K562 (cell line): Measurements from ENCODE around the gene ANK3. TPM values are rescaled to one million over a fixed set of nuclear protein-coding genes. Genes with fewer than 3 reads are reported as not detected.

Experiments used
- ATAC-seq: fragments of 200-7000 bp; cut with Tn5 transposase; 3 replicates; pipeline ENCODE4 v1.9.1; 2020; ENCODE audit warnings: moderate library complexity
- BruUV-seq: library from RNA; stranded (reverse); fragments of 400-500 nt; replicated peaks from 2 replicates; lab custom pipeline; 2021; lab: Mats Ljungman, UMichigan
- CTCF ChIA-PET: fragments of 300-600 bp; formaldehyde crosslinking; extraction: SDS; loops from one replicate; lab custom pipeline; 2021; ENCODE audit warnings: low intra/inter-chr PET ratio; lab: Yijun Ruan, JAX
- POLR2A ChIA-PET: fragments of 300-600, 350-650 bp; sonication (Branson Sonifier 250); formaldehyde crosslinking; extraction: SDS; loops from one replicate; lab custom pipeline; 2021; ENCODE audit warnings: antibody characterized with exemption, inconsistent platforms; lab: Yijun Ruan, JAX
- DNase-seq, 4 experiments: peaks; one replicate each; pipeline versions ENCODE4 v3.0.0 to v3.0.0-alpha.2; 2011 to 2018; ENCODE audit warnings: low spot score in 3 of 4, mixed read lengths in 3 of 4; ENCODE audit errors: extremely low read depth in 1 of 4
- FAIRE-seq: peaks from 2 replicates; lab custom pipeline; 2011; peaks lifted over from hg19 to GRCh38; lab: Jason Lieb, UNC
- H2AFZ ChIP-seq: 2 replicates; pipeline ENCODE4 v1.6.0; 2011; ENCODE audit warnings: low read depth, low read length, control low read depth, inconsistent platforms
- H3K27ac ChIP-seq: fragments of 200-600 bp; 3 replicates; pipeline ENCODE4 v1.8.0; 2011; ENCODE audit warnings: low read depth, mild to moderate bottlenecking, control low read depth, inconsistent platforms, low read length, moderate library complexity, mixed read lengths; ENCODE audit errors: extremely low read depth
- H3K27me3 ChIP-seq, 2 experiments: fragments of 300-600 bp in 1 of 2; 2 replicates in 1 of 2; 3 replicates in 1 of 2; pipeline versions ENCODE4 v1.6.0 to v1.8.0; 2011; ENCODE audit warnings: inconsistent platforms in 2 of 2, low read length in 2 of 2, mild to moderate bottlenecking in 1 of 2, mixed read lengths in 1 of 2, moderate library complexity in 1 of 2; ENCODE audit not compliant: control insufficient read depth in 2 of 2, insufficient read depth in 2 of 2
- H3K36me3 ChIP-seq: fragments of 300-600 bp; 3 replicates; pipeline ENCODE4 v1.8.0; 2011; ENCODE audit warnings: mild to moderate bottlenecking, low read length, inconsistent platforms; ENCODE audit not compliant: control insufficient read depth, insufficient read depth
- H3K4me1 ChIP-seq, 2 experiments: fragments of 200-600 bp in 1 of 2; replicated peaks in 1 of 2; 2 replicates in 1 of 2; 3 replicates in 1 of 2; pipeline versions ENCODE4 v1.5.1 to v1.8.0; 2011; ENCODE audit warnings: inconsistent platforms in 2 of 2, low read length in 2 of 2, mild to moderate bottlenecking in 1 of 2, mixed read lengths in 1 of 2, moderate library complexity in 1 of 2; ENCODE audit not compliant: control insufficient read depth in 2 of 2, insufficient read depth in 2 of 2
- H3K4me2 ChIP-seq: 2 replicates; pipeline ENCODE4 v1.6.1; 2011; ENCODE audit warnings: low read length, control low read depth, inconsistent platforms, mixed read lengths; ENCODE audit not compliant: insufficient read depth
- H3K4me3 ChIP-seq: fragments of 200-600 bp; sonication (generic), shearing (Covaris generic); 2 replicates; pipeline ENCODE4 v1.5.1; 2016; ENCODE audit warnings: control low read depth, inconsistent platforms
- H3K79me2 ChIP-seq: fragments of 200-600 bp; 3 replicates; pipeline ENCODE4 v1.8.0; 2011; ENCODE audit warnings: low read length, inconsistent platforms; ENCODE audit not compliant: control insufficient read depth, insufficient read depth
- H3K9ac ChIP-seq, 2 experiments: 2 replicates each; pipeline versions ENCODE4 v1.6.0 to v1.6.1; 2011; ENCODE audit warnings: low read depth in 2 of 2, low read length in 2 of 2, control low read depth in 1 of 2, inconsistent platforms in 1 of 2, mild to moderate bottlenecking in 1 of 2, mixed read lengths in 1 of 2; ENCODE audit not compliant: insufficient read depth in 1 of 2
- H3K9me1 ChIP-seq: one replicate; pipeline ENCODE4 v1.6.0; 2011; ENCODE audit warnings: inconsistent platforms, mild to moderate bottlenecking, low read length, moderate library complexity; ENCODE audit not compliant: control insufficient read depth, insufficient read depth
- H3K9me3 ChIP-seq: replicated peaks from 2 replicates; pipeline ENCODE4 v1.5.1; 2011; ENCODE audit warnings: low read depth, low read length, inconsistent platforms; ENCODE audit not compliant: control insufficient read depth, insufficient read depth
- H4K20me1 ChIP-seq: replicated peaks from 2 replicates; pipeline ENCODE4 v1.6.1; 2011; ENCODE audit warnings: low read length, inconsistent platforms, mixed read lengths; ENCODE audit not compliant: control insufficient read depth, insufficient read depth
- ATF4 ChIP-seq: fragments of 450-650 bp; formaldehyde crosslinking; IDR thresholded peaks from 2 replicates; pipeline ENCODE4 v1.4.0; 2022; ENCODE audit warnings: mild to moderate bottlenecking, moderate library complexity
- CXXC5 ChIP-seq: fragments of 250-450 bp; sonication (Bioruptor Pico); IDR thresholded peaks from 2 replicates; pipeline ENCODE4 v1.8.0; 2022; ENCODE audit warnings: inconsistent platforms, mild to moderate bottlenecking, moderate library complexity
- ELF1 ChIP-seq: fragments of 200-800 bp; sonication (Bioruptor generic); IDR thresholded peaks from 2 replicates; pipeline ENCODE4 v1.6.1; 2016; ENCODE audit warnings: missing genetic modification characterization, missing compliant biosample characterization
- LEF1 ChIP-seq: fragments of 450-650 bp; IDR thresholded peaks from 2 replicates; pipeline ENCODE4 v1.6.1; 2016; ENCODE audit warnings: mild to moderate bottlenecking
- SMARCC2 ChIP-seq: fragments of 450-650 bp; IDR thresholded peaks from 2 replicates; pipeline ENCODE4 v1.6.1; 2017; ENCODE audit warnings: antibody characterized with exemption, moderate library complexity, mild to moderate bottlenecking, low read depth
- TCF7 ChIP-seq: sonication (generic); IDR thresholded peaks from 2 replicates; pipeline ENCODE4 v1.6.1; 2016; ENCODE audit warnings: antibody characterized with exemption, borderline replicate concordance
- TCF7L2 ChIP-seq: fragments of 150-350 bp; IDR thresholded peaks from 2 replicates; pipeline ENCODE4 v1.6.1; 2016; ENCODE audit warnings: low read depth, mild to moderate bottlenecking, low read length, moderate library complexity
- TCFL5 ChIP-seq: fragments of 250-450 bp; sonication (Bioruptor Pico); conservative IDR thresholded peaks from 2 replicates; pipeline ENCODE4 v1.6.1; 2021; ENCODE audit warnings: mild to moderate bottlenecking, moderate library complexity, matching md5 sums
- TFAM ChIP-seq: fragments of 250-450 bp; sonication (Bioruptor Pico); conservative IDR thresholded peaks from 2 replicates; pipeline ENCODE4 v1.5.0; 2021; ENCODE audit warnings: mild to moderate bottlenecking, moderate library complexity
- ZNF134 ChIP-seq: fragments of 250-450 bp; sonication (Bioruptor Pico); conservative IDR thresholded peaks from 2 replicates; pipeline ENCODE4 v1.4.0; 2020
- ZNF239 ChIP-seq: fragments of 250-450 bp; sonication (Bioruptor Pico); IDR thresholded peaks from 2 replicates; pipeline ENCODE4 v1.4.0; 2020; ENCODE audit warnings: mild to moderate bottlenecking
- ZNF583 ChIP-seq: fragments of 250-450 bp; sonication (Bioruptor Pico); IDR thresholded peaks from 2 replicates; pipeline ENCODE4 v1.4.0; 2020
- WGBS: fragments of 100-300 bp; shearing (Covaris generic); methylation state at CpG from one replicate; pipeline ENCODE4 v1.1.6; 2016; ENCODE audit warnings: low coverage, mixed read lengths; ENCODE audit not compliant: insufficient coverage; ENCODE audit errors: missing lambda C conversion rate; 5-methylcytosine and 5-hydroxymethylcytosine counted together
- in situ Hi-C: fragments of 300-500 bp; cut with MboI; formaldehyde crosslinking; loops from 4 replicates; pipeline ENCODE4 v1.15.0; 2018; ENCODE audit warnings: inconsistent platforms, mixed read lengths
- intact Hi-C: fragments of 100-400 bp; cut with micrococcal nuclease; formaldehyde crosslinking; loops from 2 replicates; pipeline ENCODE4 v1.14.2; 2022
- polyA plus RNA-seq, 8 experiments: library from polyadenylated mRNA; depleted of rRNA in 4 of 8; stranded (reverse) in 5 of 8; unstranded in 3 of 8; fragments of >200 nt; fragmentation: Nextera tagmentation in 2 of 8; fragmentation: Illumina TruSeq in 1 of 8; extraction: Ambion mirVana in 2 of 8; extraction: Trizol in 1 of 8; gene quantifications; 2 replicates each; pipeline versions ENCODE4 v1.2.1 to v1.2.3, GENCODE V29; 2011 to 2014; ENCODE audit warnings: inconsistent platforms in 1 of 8, missing spikeins in 1 of 8
- total RNA-seq, 7 experiments: library from RNA; depleted of rRNA in 6 of 7; stranded (reverse); fragments of >200 nt in 6 of 7; fragmentation: Illumina TruSeq in 2 of 7; extraction: Trizol in 2 of 7; gene quantifications; 2 replicates each; pipeline versions ENCODE4 v1.2.1 to v1.2.3, GENCODE V29; 2011 to 2021; ENCODE audit warnings: low replicate concordance in 1 of 7

The ANK3 gene
- total and polyA plus RNA-seq, 9 of the 15 experiments (the other 6 are each of a cell fraction or from before 2014, with no cell fraction given): 10.0 to 32.3 (median 17.9) TPM

GRCh38 chr10:60369547-60369930, 20.1 kb downstream of the ANK3 start:
- DNase-seq: no peak

More at GRCh38 chr10:60369547-60369930, 20.1 kb downstream of the ANK3 start:
- Histone ChIP-seq H3K4me2 (no peak overlapping the region), H3K9me3 (no peaks in the 10 kb centered on the region)
- no TSS peak for BruUV-seq
- POLR2A ChIA-PET: interaction anchor here (1.0 kb wide), 1 partner anchor 23 kb away, joined by 3 read pairs; no protein-coding TSS in a partner anchor
- ATAC-seq: no peak
- TF ChIP-seq ZNF134 (no peak), TCFL5 (no peak), LEF1 (no peak), ZNF583 (CRISPR knock-in tag) (no peak), TCF7L2 (no peak), ELF1 (tag) (no peak), ATF4 (CRISPR knock-in tag) (no peak), TFAM (CRISPR knock-in tag) (no peak), ZNF239 (CRISPR knock-in tag) (no peak), SMARCC2 (no peak), TCF7 (no peak), CXXC5 (CRISPR knock-in tag) (no peak)
- TF ChIP-seq, all 486 proteins: peak for 0
- in situ Hi-C loops (no loop called here), intact Hi-C loops (no loop called here)
- no peak overlapping the region; the same call in 1 of the 2 replicates for H2AFZ ChIP-seq
- WGBS: 10% methylated on average over 2 of the region's 2 CpGs
- no peak overlapping the region for H3K27ac ChIP-seq
- H3K9ac ChIP-seq: no peak overlapping the region
- no peaks in the 10 kb centered on the region for H3K9me1 ChIP-seq
- H3K4me1 ChIP-seq: no peaks in the 10 kb centered on the region
- no peaks in the 10 kb centered on the region for H3K79me2 ChIP-seq
- H3K27me3 ChIP-seq: no peaks in the 10 kb centered on the region
- FAIRE-seq: no peak
- H4K20me1 ChIP-seq: no peaks in the 10 kb centered on the region
- CTCF ChIA-PET: no interaction called here
- no peak overlapping the region for H3K4me3 ChIP-seq
- no peaks in the 10 kb centered on the region for H3K36me3 ChIP-seq
